GM21723 (cell line): Measurements from ENCODE around the gene ITPR2.

ENCODE experiments used
- ATAC-seq: cut with Tn5 transposase; IDR thresholded peaks from one replicate; pipeline ENCODE4 v1.9.1; 2021; ENCODE audit warnings: mild to moderate bottlenecking, moderate library complexity; ENCODE audit not compliant: unreplicated experiment

The ITPR2 gene

GRCh38 chr12:26711072-26711471 lies 121.9 kb downstream of the ITPR2 start:
- no peak for ATAC-seq

GRCh38 chr12:26705851-26706250 lies 127.1 kb downstream of the ITPR2 start:
- ATAC-seq: no peak

GRCh38 chr12:26704684-26705460 lies 128.1 kb downstream of the ITPR2 start:
- no peak for ATAC-seq

- ATAC-seq: no peak
These were observed 128.8 kb downstream of the ITPR2 start for GRCh38 chr12:26704214-26704613.

GRCh38 chr12:26702741-26703140 lies 130.3 kb downstream of the ITPR2 start:
- no peak for ATAC-seq

- ATAC-seq: no peak
These were observed 131.3 kb downstream of the ITPR2 start for GRCh38 chr12:26701604-26702215.

GRCh38 chr12:26700430-26700829 lies 132.6 kb downstream of the ITPR2 start:
- ATAC-seq: no peak

- ATAC-seq: no peak
These were observed 133.8 kb downstream of the ITPR2 start for GRCh38 chr12:26699237-26699636.

GRCh38 chr12:26698186-26698585 lies 134.8 kb downstream of the ITPR2 start:
- ATAC-seq: no peak

GRCh38 chr12:26697217-26697616 lies 135.8 kb downstream of the ITPR2 start:
- ATAC-seq: no peak

- no peak for ATAC-seq
These were observed 136.3 kb downstream of the ITPR2 start for GRCh38 chr12:26696613-26697092.

- ATAC-seq: no peak
These were observed 136.9 kb downstream of the ITPR2 start for GRCh38 chr12:26696048-26696612.

- ATAC-seq: no peak
These were observed 138.6 kb downstream of the ITPR2 start for GRCh38 chr12:26694402-26694801.

- ATAC-seq: no peak
These were observed 140.6 kb downstream of the ITPR2 start for GRCh38 chr12:26692407-26692806.

GRCh38 chr12:26691234-26691970 lies 141.6 kb downstream of the ITPR2 start:
- no peak for ATAC-seq

GRCh38 chr12:26690601-26691000 lies 142.4 kb downstream of the ITPR2 start:
- ATAC-seq: no peak

GRCh38 chr12:26689281-26689841 lies 143.6 kb downstream of the ITPR2 start:
- no peak for ATAC-seq

GRCh38 chr12:26688344-26688904 lies 144.6 kb downstream of the ITPR2 start:
- no peak for ATAC-seq

GRCh38 chr12:26686408-26686807 lies 146.6 kb downstream of the ITPR2 start:
- no peak for ATAC-seq

- no peak for ATAC-seq
These were observed 148.9 kb downstream of the ITPR2 start for GRCh38 chr12:26684101-26684500.

GRCh38 chr12:26683443-26683842 lies 149.6 kb downstream of the ITPR2 start:
- ATAC-seq: no peak
